A549 (cell line): ENCODE results near the gene MGAT5B. TPM values are rescaled to one million over a fixed set of nuclear protein-coding genes. Genes with fewer than 3 reads are reported as not detected.

Source experiments
- ATAC-seq, 2 experiments: fragments of 200-7000 bp in 1 of 2; fragments of >200 bp in 1 of 2; cut with Nextera tagmentation in 1 of 2; cut with Tn5 transposase in 1 of 2; 3 replicates each; pipeline versions ENCODE4 v1.8.0 to v1.9.1; 2018 to 2020; ENCODE audit warnings: mild to moderate bottlenecking in 1 of 2, moderate library complexity in 1 of 2
- CTCF ChIA-PET: fragments of 300-600 bp; sonication (Branson Sonifier 250); formaldehyde crosslinking; extraction: SDS; loops from one replicate; lab custom pipeline; 2021; ENCODE audit warnings: antibody characterized with exemption, inconsistent platforms; lab: Yijun Ruan, JAX
- POLR2A ChIA-PET: fragments of 350-600 bp; formaldehyde crosslinking; extraction: SDS; loops from one replicate; lab custom pipeline; 2021; ENCODE audit warnings: antibody characterized with exemption, inconsistent platforms; lab: Yijun Ruan, JAX
- DNase-seq, 2 experiments: peaks; one replicate each; pipeline versions ENCODE4 v3.0.0 to v3.0.0-alpha.2; 2011 to 2016; ENCODE audit warnings: low read depth in 1 of 2, low spot score in 1 of 2
- FAIRE-seq: peaks from 2 replicates; lab custom pipeline; 2011; peaks lifted over from hg19 to GRCh38; lab: Jason Lieb, UNC
- H3K27ac ChIP-seq, 2 experiments: fragments of >200 bp; sonication (Bioruptor Twin); formaldehyde crosslinking; 3 replicates each; pipeline ENCODE4 v1.5.1; 2016 to 2017
- H3K4me1 ChIP-seq: fragments of >200 bp; sonication (Bioruptor Twin); formaldehyde crosslinking; 3 replicates; pipeline ENCODE4 v1.6.1; 2016
- H3K4me2 ChIP-seq: fragments of >200 bp; sonication (Bioruptor Twin); formaldehyde crosslinking; 3 replicates; pipeline ENCODE4 v1.6.1; 2016
- H3K4me3 ChIP-seq: fragments of >200 bp; sonication (Bioruptor Twin); formaldehyde crosslinking; 3 replicates; pipeline ENCODE4 v1.5.1; 2016
- H3K9me3 ChIP-seq: fragments of >200 bp; sonication (Bioruptor Twin); formaldehyde crosslinking; 3 replicates; pipeline ENCODE4 v1.6.1; 2016
- BHLHE40 ChIP-seq: IDR thresholded peaks from 2 replicates; pipeline ENCODE4 v1.6.1; 2012; ENCODE audit warnings: low read depth, low read length, inconsistent platforms
- CHD4 ChIP-seq: fragments of 200-600 bp; sonication (generic); IDR thresholded peaks from 2 replicates; pipeline ENCODE4 v1.6.1; 2016; ENCODE audit warnings: antibody characterized with exemption, mild to moderate bottlenecking, borderline replicate concordance
- EHF ChIP-seq: fragments of 250-450 bp; sonication (Bioruptor Pico); IDR thresholded peaks from 2 replicates; pipeline ENCODE4 v1.5.0; 2020; ENCODE audit warnings: mild to moderate bottlenecking
- FOSB ChIP-seq: fragments of 250-450 bp; sonication (Bioruptor Pico); IDR thresholded peaks from 2 replicates; pipeline ENCODE4 v1.5.0; 2020; ENCODE audit warnings: mild to moderate bottlenecking, moderate library complexity
- FOSL2 ChIP-seq, 2 experiments: fragments of 450-650 bp in 1 of 2; fragments of >200 bp in 1 of 2; sonication (Bioruptor Twin) in 1 of 2; formaldehyde crosslinking; IDR thresholded peaks; 2 replicates each; pipeline versions ENCODE4 v1.5.0 to v1.6.1; 2016 to 2020; ENCODE audit warnings: mild to moderate bottlenecking in 1 of 2, moderate library complexity in 1 of 2
- FOXS1 ChIP-seq: fragments of 250-450 bp; sonication (Bioruptor Pico); IDR thresholded peaks from 2 replicates; pipeline ENCODE4 v1.5.0; 2020; ENCODE audit warnings: mild to moderate bottlenecking, moderate library complexity
- GATA3 ChIP-seq: IDR thresholded peaks from 2 replicates; pipeline ENCODE4 v1.6.1; 2012; ENCODE audit warnings: borderline replicate concordance
- HDAC2 ChIP-seq: fragments of 200-600 bp; sonication (generic); IDR thresholded peaks from 2 replicates; pipeline ENCODE4 v1.6.1; 2016
- HEYL ChIP-seq: fragments of 250-450 bp; sonication (Bioruptor Pico); IDR thresholded peaks from 2 replicates; pipeline ENCODE4 v1.8.0; 2021; ENCODE audit warnings: mild to moderate bottlenecking, moderate library complexity
- HOXB5 ChIP-seq: fragments of 250-450 bp; sonication (Bioruptor Pico); IDR thresholded peaks from 2 replicates; pipeline ENCODE4 v1.5.0; 2020; ENCODE audit warnings: mild to moderate bottlenecking, moderate library complexity
- JUN ChIP-seq, 2 experiments: fragments of >200 bp; sonication (Bioruptor Twin); formaldehyde crosslinking; IDR thresholded peaks; 2 replicates in 1 of 2; 3 replicates in 1 of 2; pipeline ENCODE4 v1.6.1; 2016 to 2017
- JUNB ChIP-seq: fragments of >200 bp; sonication (Bioruptor Twin); formaldehyde crosslinking; IDR thresholded peaks from 2 replicates; pipeline ENCODE4 v1.6.1; 2016
- KDM5A ChIP-seq: fragments of 200-600 bp; sonication (generic); IDR thresholded peaks from 2 replicates; pipeline ENCODE4 v1.6.1; 2016; ENCODE audit warnings: antibody characterized with exemption, mild to moderate bottlenecking
- NFE2L2 ChIP-seq: fragments of 150-350 bp; conservative IDR thresholded peaks from 2 replicates; pipeline ENCODE4 v1.6.1; 2014; ENCODE audit warnings: low read length
- PHF8 ChIP-seq: fragments of 200-600 bp; sonication (generic); IDR thresholded peaks from 2 replicates; pipeline ENCODE4 v1.6.1; 2016; ENCODE audit warnings: low read depth, mild to moderate bottlenecking, antibody characterized with exemption, moderate library complexity, borderline replicate concordance
- POLR2AphosphoS2 ChIP-seq: conservative IDR thresholded peaks from 2 replicates; pipeline ENCODE4 v1.6.1; 2012; ENCODE audit warnings: low read length, improper control_type of control experiment, inconsistent platforms
- RFX5 ChIP-seq: fragments of 450-650 bp; IDR thresholded peaks from 2 replicates; pipeline ENCODE4 v1.7.1; 2014; ENCODE audit warnings: antibody characterized with exemption, mild to moderate bottlenecking, moderate library complexity
- RNF2 ChIP-seq: fragments of 200-600 bp; sonication (generic); IDR thresholded peaks from 2 replicates; pipeline ENCODE4 v1.6.1; 2016; ENCODE audit warnings: low read depth, mild to moderate bottlenecking, antibody characterized with exemption, moderate library complexity, borderline replicate concordance
- SREBF2 ChIP-seq: fragments of 450-650 bp; IDR thresholded peaks from 2 replicates; pipeline ENCODE4 v1.6.1; 2014; ENCODE audit warnings: mild to moderate bottlenecking, moderate library complexity
- TFCP2L1 ChIP-seq: fragments of 250-450 bp; sonication (Bioruptor Pico); IDR thresholded peaks from 2 replicates; pipeline ENCODE4 v1.5.0; 2021; ENCODE audit warnings: mild to moderate bottlenecking
- TP53 ChIP-seq: fragments of 250-450 bp; sonication (Bioruptor Pico); IDR thresholded peaks from 2 replicates; pipeline ENCODE4 v1.5.0; 2021; ENCODE audit warnings: mild to moderate bottlenecking, moderate library complexity
- ZSCAN20 ChIP-seq: fragments of 250-450 bp; sonication (Bioruptor Pico); IDR thresholded peaks from 2 replicates; pipeline ENCODE4 v1.8.0; 2022; ENCODE audit warnings: mild to moderate bottlenecking, moderate library complexity
- WGBS: methylation state at CpG from one replicate; pipeline ENCODE4 v1.1.6; 2017; ENCODE audit errors: missing lambda C conversion rate; 5-methylcytosine and 5-hydroxymethylcytosine counted together
- polyA plus RNA-seq, 4 experiments: library from polyadenylated mRNA; depleted of rRNA in 3 of 4; stranded (reverse); fragments of >200 nt; fragmentation: RNase III in 1 of 4; extraction: RNeasy Plus Mini Kit Qiagen cat#74134 plus additional on column Dnase treatment in 1 of 4; gene quantifications; 2 replicates in 3 of 4; 3 replicates in 1 of 4; pipeline ENCODE4 v1.2.3, GENCODE V29; 2011 to 2017
- TF ChIP-seq, protein P1 (sequence below): IDR thresholded peaks from 2 replicates; pipeline ENCODE4 v1.6.1; 2012; ENCODE audit warnings: low read depth, borderline replicate concordance
- TF ChIP-seq, protein P2 (sequence below): IDR thresholded peaks from 2 replicates; pipeline ENCODE4 v1.6.1; 2012
- TF ChIP-seq, protein P3 (sequence below): IDR thresholded peaks from 2 replicates; pipeline ENCODE4 v1.6.1; 2012

MGAT5B gene
- polyA plus RNA-seq, 2 of the 4 experiments (the other 2 are of a cell fraction) = 7.6 to 22.8 TPM

DNA sequence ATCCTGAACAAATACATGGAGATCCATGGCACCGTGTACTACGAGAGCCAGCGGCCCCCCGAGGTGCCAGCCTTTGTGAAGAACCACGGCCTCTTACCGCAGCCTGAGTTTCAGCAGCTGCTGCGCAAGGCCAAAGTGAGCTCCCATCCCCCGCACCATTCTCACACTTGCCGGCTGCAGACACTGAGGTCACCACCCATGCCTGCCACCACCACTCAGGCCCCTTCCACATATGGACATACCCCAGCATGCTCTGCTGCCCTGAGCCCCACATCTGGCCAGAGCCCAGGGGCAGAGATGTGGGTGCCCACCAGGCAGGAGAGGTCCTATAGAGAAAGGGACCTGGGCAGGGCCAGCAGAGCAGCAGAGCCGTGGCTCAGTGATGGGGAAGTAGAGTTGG is 69.8 kb downstream of the MGAT5B start:
- CTCF ChIA-PET = interaction anchor here (1.4 to 2.3 kb wide), 3 partner anchors 20 to 118 kb away, joined by 7 read pairs; no protein-coding TSS in a partner anchor
- 94% methylated on average over 10 of the region's 10 CpGs for WGBS
- ATAC-seq (no peak), DNase-seq (no peak), FAIRE-seq (no peak)
- Histone ChIP-seq H3K4me1 (peaks cover 14% of the 10 kb centered on the region), H3K27ac (no peak overlapping the region), H3K4me2 (no peak overlapping the region), H3K9me3 (no peaks in the 10 kb centered on the region), H3K4me3 (no peak overlapping the region)
- POLR2A ChIA-PET = no interaction called here
- TF ChIP-seq FOXS1 (CRISPR knock-in tag) (no peak), RFX5 (no peak), HEYL (CRISPR knock-in tag) (no peak), EHF (CRISPR knock-in tag) (no peak), FOSB (CRISPR knock-in tag) (no peak), NFE2L2 (no peak)

DNA sequence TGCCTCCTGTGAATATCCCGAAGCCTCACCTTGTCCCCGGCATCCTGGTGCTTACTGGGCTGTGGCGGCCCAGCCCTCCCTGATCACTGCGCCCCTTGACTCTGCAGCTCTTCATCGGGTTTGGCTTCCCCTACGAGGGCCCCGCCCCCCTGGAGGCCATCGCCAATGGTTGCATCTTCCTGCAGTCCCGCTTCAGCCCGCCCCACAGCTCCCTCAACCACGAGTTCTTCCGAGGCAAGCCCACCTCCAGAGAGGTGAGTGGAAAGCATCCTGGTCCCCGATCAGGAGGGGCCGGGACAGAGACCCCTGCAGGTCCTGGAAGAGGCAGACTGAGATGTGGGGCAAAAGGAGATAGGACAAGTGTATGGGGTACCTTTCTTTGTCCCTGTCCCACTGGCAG is 72.1 kb downstream of the MGAT5B start:
- FAIRE-seq (no peak), DNase-seq (no peak), ATAC-seq (no peak)
- no peak overlapping the region for H3K4me3 ChIP-seq
- no peaks in the 10 kb centered on the region for H3K9me3 ChIP-seq
- WGBS = 95% methylated on average over 14 of the region's 14 CpGs
- no peak for TF ChIP-seq JUN (IDR thresholded peaks at IDR 0.05)
- TF ChIP-seq, protein P1, sequence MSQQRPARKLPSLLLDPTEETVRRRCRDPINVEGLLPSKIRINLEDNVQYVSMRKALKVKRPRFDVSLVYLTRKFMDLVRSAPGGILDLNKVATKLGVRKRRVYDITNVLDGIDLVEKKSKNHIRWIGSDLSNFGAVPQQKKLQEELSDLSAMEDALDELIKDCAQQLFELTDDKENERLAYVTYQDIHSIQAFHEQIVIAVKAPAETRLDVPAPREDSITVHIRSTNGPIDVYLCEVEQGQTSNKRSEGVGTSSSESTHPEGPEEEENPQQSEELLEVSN = no peak
- TF ChIP-seq KDM5A = no peak
- TF ChIP-seq, protein P2, sequence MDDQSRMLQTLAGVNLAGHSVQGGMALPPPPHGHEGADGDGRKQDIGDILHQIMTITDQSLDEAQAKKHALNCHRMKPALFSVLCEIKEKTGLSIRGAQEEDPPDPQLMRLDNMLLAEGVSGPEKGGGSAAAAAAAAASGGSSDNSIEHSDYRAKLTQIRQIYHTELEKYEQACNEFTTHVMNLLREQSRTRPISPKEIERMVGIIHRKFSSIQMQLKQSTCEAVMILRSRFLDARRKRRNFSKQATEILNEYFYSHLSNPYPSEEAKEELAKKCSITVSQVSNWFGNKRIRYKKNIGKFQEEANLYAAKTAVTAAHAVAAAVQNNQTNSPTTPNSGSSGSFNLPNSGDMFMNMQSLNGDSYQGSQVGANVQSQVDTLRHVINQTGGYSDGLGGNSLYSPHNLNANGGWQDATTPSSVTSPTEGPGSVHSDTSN = no peak
- TF ChIP-seq TFCP2L1 (CRISPR knock-in tag) = no peak
- no peak for TF ChIP-seq POLR2AphosphoS2
- TF ChIP-seq CHD4 = no peak
- no peak for TF ChIP-seq SREBF2
- TF ChIP-seq JUNB = no peak
- no peak for TF ChIP-seq NFE2L2
- no peak for TF ChIP-seq PHF8
- TF ChIP-seq, protein P3, sequence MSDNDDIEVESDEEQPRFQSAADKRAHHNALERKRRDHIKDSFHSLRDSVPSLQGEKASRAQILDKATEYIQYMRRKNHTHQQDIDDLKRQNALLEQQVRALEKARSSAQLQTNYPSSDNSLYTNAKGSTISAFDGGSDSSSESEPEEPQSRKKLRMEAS = no peak
- TF ChIP-seq FOSL2 (IDR thresholded peaks at IDR 0.05) = no peak
- TF ChIP-seq FOSL2 (CRISPR knock-in tag; IDR thresholded peaks at IDR 0.05) = no peak
- no peak for TF ChIP-seq HDAC2
- no peak for TF ChIP-seq ZSCAN20 (CRISPR knock-in tag)
- TF ChIP-seq HOXB5 = no peak
- TF ChIP-seq RNF2 = no peak
- TF ChIP-seq GATA3 = no peak
- no peak for TF ChIP-seq BHLHE40
- no peak for TF ChIP-seq TP53 (CRISPR knock-in tag)
- POLR2A ChIA-PET = no interaction called here
- no peak overlapping the region for H3K27ac ChIP-seq
- CTCF ChIA-PET = interaction anchor here (0.6 to 2.3 kb wide), 7 partner anchors 11 to 116 kb away, joined by 3 to 7 read pairs (median 5); partner anchors contain the start of gene MGAT5B
- peaks cover 2% of the 10 kb centered on the region for H3K4me1 ChIP-seq
- no peak overlapping the region for H3K4me2 ChIP-seq
